Measurements from ENCODE around the gene NFE2L1. TPM values are rescaled to one million over a fixed set of nuclear protein-coding genes. Genes with fewer than 3 reads are reported as not detected.
A peak's percentile ranks its signal among the peaks of the same experiment; 100 is the strongest.
"Not testable (repeated sequence)": the region's sequence is repeated elsewhere in the genome, so short reads cannot be mapped to it uniquely, and the experiment has no call there.

Gene NFE2L1
- total RNA-seq, 2 experiments from 2014 or later, result 69.4 to 70.2 TPM

DNA sequence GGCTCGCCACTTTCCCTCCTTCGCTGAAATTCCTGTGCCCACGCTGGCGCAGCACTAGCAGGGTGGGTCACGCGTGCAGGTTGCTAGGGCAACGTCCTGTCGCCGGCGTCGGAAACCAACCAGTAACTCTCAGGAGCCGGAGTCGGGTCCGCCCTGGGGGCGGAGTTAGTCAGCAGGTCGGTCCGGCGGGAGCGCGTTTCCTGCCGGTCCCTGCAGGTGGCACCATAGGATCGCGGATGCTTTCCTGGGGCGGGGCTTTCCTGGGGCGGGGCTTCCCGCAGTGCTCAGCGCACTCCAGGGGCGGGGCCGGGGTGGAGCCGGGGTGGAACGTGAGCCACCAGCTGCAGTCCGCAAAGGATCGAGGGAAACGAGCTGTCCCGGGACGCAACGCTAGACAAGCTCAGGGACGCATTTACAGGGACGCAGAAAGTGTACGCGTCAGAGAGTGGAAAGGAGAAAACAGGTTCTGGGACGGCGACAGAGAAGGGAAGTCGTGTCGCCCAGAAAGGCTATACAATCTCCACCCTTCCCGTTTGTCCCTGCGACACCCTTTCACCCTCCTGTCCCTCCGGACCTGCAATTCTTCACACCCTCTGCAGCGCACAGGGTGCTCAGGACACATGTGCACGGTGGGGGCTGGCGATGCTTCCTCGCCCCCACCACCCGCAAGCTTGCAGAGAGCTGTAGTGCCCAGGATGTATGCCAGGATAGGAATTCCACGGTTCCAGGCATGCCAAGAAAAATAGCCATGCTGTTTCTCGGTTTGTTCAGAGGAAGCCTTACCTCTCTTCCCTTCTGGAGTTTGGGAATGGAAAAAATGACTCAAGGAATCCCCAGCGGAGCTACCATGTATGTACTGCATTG, 22.9 kb upstream of the NFE2L1 start:
- DNase-seq, result peak; percentile 98
- peaks cover 38% of the 10 kb centered on the region for H3K4me1 Mint-ChIP-seq
- no peaks in the 10 kb centered on the region for H3K9me3 Mint-ChIP-seq
- H3K27me3 Mint-ChIP-seq, result peaks cover 20% of the 10 kb centered on the region
- peaks cover 2% of the 10 kb centered on the region for H3K36me3 Mint-ChIP-seq (ENCODE audit: low read depth)
- peak overlapping the region; percentile 86 for H3K4me3 Mint-ChIP-seq
- ChIA-PET CTCF (interaction anchor here (0.5 to 4.2 kb wide), 34 partner anchors 10 to 1024 kb away, joined by 3 to 94 read pairs (median 5); partner anchors contain the start of genes CDK5RAP3, COPZ2, NFE2L1 and SNX11), POLR2A (interaction anchor here (0.7 to 2.9 kb wide), 8 partner anchors 11 to 98 kb away, joined by 3 to 45 read pairs (median 3); partner anchors contain the start of genes CBX1 and NFE2L1)
- peak overlapping the region; percentile 91 for H3K27ac Mint-ChIP-seq

DNA sequence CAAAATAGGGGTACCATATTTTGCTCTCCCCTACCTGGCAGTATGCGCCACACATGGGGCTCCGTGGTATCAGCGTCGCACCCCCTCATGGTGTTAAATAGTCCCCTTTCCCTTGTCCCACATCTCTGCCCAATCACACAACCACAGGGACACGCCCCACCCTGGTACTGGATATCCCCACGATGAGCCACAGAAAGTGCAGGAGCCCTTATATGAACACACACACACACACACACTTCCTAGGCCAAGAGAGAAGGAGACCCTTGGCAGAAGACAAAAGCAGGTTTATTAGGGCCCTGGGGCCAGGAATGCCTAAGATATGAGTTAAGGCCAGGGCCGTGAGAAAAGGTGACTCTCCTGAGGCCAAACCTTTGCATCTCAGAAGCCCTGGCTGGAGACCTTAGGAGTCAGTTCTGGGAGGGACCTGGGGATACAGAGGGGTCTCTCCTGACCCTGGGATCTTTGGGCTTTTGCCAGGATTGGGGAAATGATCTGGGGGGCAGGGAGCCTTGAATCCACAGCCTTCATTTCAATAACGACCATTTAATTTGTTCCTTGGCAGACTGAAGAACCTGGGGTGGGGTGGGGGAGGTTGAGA, 22.2 kb upstream of the NFE2L1 start:
- Mint-ChIP-seq H3K27ac (no peak overlapping the region), H3K4me3 (peak overlapping the region; percentile 86), H3K4me1 (peaks cover 38% of the 10 kb centered on the region), H3K9me3 (no peaks in the 10 kb centered on the region), H3K36me3 (ENCODE audit: low read depth) (peaks cover 2% of the 10 kb centered on the region), H3K27me3 (peaks cover 22% of the 10 kb centered on the region)
- POLR2A ChIA-PET, result interaction anchor here (0.7 to 2.9 kb wide), 9 partner anchors 10 to 107 kb away, joined by 3 to 45 read pairs (median 3); partner anchors contain the start of genes CBX1 and NFE2L1
- no peak for DNase-seq
- CTCF ChIA-PET, result interaction anchor here (0.6 to 4.2 kb wide), 38 partner anchors 10 to 1025 kb away, joined by 3 to 94 read pairs (median 5); partner anchors contain the start of genes CDK5RAP3, COPZ2, NFE2L1 and PNPO

DNA sequence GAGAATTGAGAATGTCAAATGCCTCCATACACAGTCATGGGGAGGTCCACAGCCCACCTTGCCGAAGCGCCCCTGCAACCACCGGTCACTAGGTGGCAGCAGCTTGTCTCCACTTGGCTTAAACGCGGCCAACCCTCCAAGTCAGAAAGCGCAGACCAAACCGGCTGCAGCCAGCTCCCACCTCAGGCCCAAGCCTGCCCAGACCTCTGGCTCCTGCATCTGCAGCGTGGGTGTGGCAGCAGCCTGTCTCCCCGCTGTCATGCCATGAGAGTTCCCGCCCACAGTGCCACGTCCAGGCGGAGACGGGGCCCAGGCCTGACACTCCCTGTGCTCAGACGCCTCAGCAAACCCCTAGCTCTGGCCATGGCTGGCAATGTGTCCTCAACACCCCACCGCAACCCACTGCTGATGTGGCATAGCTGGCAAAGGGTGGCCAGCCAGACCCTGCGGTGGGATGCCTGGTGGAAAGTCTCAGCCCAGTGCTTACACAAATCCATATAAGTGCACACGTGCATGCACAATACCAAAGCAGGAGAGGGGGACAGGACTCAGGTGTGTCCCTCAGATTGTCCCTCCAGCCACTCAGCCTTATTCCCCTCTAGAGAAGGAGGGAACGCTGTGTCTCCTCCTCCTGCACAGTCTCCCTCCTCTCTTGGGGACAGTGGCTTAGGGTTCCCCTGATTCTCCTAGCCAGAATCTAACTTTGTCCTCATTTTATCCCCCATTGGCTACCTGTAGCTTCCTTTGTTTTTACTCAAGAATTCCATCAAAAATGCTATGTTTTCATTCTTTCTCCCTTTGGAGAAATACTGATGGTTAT, 21.4 kb upstream of the NFE2L1 start:
- Mint-ChIP-seq H3K4me1 (peaks cover 37% of the 10 kb centered on the region), H3K27me3 (peaks cover 21% of the 10 kb centered on the region), H3K36me3 (ENCODE audit: low read depth) (peaks cover 2% of the 10 kb centered on the region), H3K27ac (no peak overlapping the region), H3K9me3 (no peaks in the 10 kb centered on the region), H3K4me3 (no peak overlapping the region)
- DNase-seq, result peak; percentile 78
- POLR2A ChIA-PET, result interaction anchor here (1.0 to 2.9 kb wide), 7 partner anchors 10 to 107 kb away, joined by 3 to 45 read pairs (median 3); partner anchors contain the start of genes CBX1 and NFE2L1
- CTCF ChIA-PET, result interaction anchor here (0.7 to 4.2 kb wide), 27 partner anchors 10 to 592 kb away, joined by 3 to 94 read pairs (median 5); partner anchors contain the start of genes CDK5RAP3, COPZ2, HOXB5 and NFE2L1

DNA sequence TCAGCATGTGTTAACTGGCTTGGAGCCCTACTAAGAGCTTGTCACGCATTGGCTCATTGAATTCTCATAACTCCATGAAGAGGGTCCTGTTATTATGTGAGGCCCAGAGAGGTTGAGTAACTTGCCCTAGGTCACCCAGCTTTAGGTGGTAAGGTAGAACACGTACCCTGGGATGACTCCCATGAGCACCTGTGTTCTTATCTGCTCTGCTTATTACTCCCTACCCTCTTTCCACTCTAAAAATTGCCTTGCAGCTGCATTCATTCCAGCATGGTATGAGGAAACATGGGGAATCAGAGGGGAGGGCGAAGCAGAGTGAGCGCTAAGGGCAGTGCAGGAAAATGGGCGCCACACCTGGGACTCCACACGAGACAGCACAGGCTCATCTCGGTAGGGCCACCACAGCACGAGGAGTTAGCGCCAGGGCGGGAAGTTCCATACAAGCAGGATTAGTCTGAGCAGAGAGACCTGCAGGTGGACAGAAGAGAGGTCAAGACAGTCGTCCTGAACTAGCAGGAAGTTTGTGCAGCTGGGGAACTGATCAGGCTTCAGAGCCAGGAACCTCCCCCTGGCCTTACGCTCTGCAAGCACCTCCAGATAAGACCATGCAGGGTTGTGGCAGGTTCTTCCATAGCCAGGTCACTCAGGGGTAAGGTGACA, 20.7 kb upstream of the NFE2L1 start:
- Mint-ChIP-seq H3K9me3 (no peaks in the 10 kb centered on the region), H3K27ac (no peak overlapping the region), H3K4me1 (peaks cover 32% of the 10 kb centered on the region), H3K36me3 (ENCODE audit: low read depth) (no peaks in the 10 kb centered on the region), H3K4me3 (no peak overlapping the region), H3K27me3 (peaks cover 21% of the 10 kb centered on the region)
- no peak for DNase-seq
- CTCF ChIA-PET, result interaction anchor here (0.7 to 4.2 kb wide), 22 partner anchors 9 to 591 kb away, joined by 3 to 94 read pairs (median 6); partner anchors contain the start of genes COPZ2, HOXB5 and NFE2L1
- POLR2A ChIA-PET, result interaction anchor here (1.0 to 2.9 kb wide), 3 partner anchors 20 to 106 kb away, joined by 3 to 45 read pairs (median 5); partner anchors contain the start of gene NFE2L1

DNA sequence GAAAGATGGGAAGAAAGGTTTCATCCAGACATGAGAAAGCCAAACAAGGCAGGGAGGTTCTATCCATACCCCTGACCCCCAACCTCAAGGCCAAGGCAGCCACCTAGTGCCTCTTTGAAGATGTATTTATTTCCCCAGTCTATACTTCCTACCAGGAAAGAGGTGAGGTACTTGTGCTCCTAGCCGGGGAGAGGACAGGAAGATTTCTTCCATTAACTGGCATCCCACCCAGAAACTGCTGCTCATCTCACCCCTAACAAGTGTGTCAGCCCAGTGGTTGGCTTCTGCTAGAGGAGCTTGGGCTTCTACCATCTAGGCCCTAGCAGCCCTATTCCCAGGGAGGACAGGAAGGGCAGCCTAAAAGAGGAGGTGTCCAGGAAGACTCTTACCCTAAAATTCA, 19.4 kb upstream of the NFE2L1 start:
- H3K4me1 Mint-ChIP-seq, result peaks cover 25% of the 10 kb centered on the region
- peaks cover 31% of the 10 kb centered on the region for H3K27me3 Mint-ChIP-seq
- no peak overlapping the region for H3K4me3 Mint-ChIP-seq
- no peaks in the 10 kb centered on the region for H3K36me3 Mint-ChIP-seq (ENCODE audit: low read depth)
- DNase-seq, result no peak
- ChIA-PET POLR2A (interaction anchor here (0.7 kb wide), 1 partner anchor 19 kb away, joined by 3 read pairs; the partner anchor contains the start of gene NFE2L1), CTCF (interaction anchor here (1.1 to 4.2 kb wide), 4 partner anchors 8 to 80 kb away, joined by 3 to 46 read pairs (median 10); partner anchors contain the start of gene COPZ2)
- no peak overlapping the region for H3K27ac Mint-ChIP-seq
- no peaks in the 10 kb centered on the region for H3K9me3 Mint-ChIP-seq

DNA sequence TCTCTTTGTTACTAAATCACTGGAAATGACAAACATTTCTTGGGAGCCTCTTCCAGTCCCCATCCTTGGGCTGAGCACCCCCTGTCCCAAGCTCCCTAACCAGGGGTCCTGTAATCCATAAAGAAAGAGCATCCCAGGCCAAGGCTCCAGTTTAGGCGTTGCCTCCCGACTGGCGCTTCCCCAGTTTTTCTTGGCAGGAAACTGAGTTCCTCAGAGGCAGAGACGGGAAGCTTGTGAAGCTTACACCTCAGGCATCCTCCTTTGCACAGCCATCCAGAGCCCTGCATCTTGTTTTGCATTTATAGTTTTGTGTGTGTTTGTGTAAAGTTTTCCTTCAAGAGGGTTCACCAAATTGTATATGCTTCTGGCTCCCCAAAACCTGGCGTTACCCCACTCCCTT, 17.6 kb upstream of the NFE2L1 start:
- Mint-ChIP-seq H3K4me3 (no peak overlapping the region), H3K27ac (no peak overlapping the region), H3K4me1 (peaks cover 13% of the 10 kb centered on the region), H3K9me3 (no peaks in the 10 kb centered on the region), H3K36me3 (ENCODE audit: low read depth) (no peaks in the 10 kb centered on the region), H3K27me3 (peaks cover 34% of the 10 kb centered on the region)
- POLR2A ChIA-PET, result interaction anchor here (2.0 kb wide), 1 partner anchor 17 kb away, joined by 5 read pairs; no protein-coding TSS in a partner anchor
- CTCF ChIA-PET, result interaction anchor here (0.8 to 2.9 kb wide), 6 partner anchors 16 to 606 kb away, joined by 3 to 13 read pairs (median 4); no protein-coding TSS in a partner anchor
- DNase-seq, result no peak

DNA sequence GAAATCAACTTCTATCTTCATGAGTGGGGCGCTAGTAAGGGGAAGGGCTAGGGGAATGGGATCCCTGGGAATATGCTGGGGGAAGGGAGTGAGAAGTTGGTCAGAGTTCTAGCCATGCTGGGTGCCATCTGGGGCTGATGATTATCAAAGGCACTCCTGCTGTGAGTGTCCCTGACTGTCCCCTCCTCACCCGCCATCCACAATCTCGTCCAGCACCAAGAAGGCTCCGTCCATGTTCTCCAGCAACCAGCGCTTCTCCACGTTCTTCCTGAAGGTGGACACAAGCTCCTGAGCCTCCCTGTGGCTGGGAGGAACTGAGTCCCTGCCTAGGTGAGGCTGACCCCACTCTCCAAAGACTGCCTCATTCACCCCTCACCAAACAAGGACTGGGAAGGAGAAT, 16.2 kb upstream of the NFE2L1 start:
- DNase-seq, result no peak
- H3K9me3 Mint-ChIP-seq, result no peaks in the 10 kb centered on the region
- ChIA-PET CTCF (interaction anchor here (0.7 to 1.5 kb wide), 5 partner anchors 15 to 76 kb away, joined by 3 to 5 read pairs (median 3); partner anchors contain the start of gene CDK5RAP3), POLR2A (no interaction called here)
- no peak overlapping the region for H3K4me3 Mint-ChIP-seq
- no peak overlapping the region for H3K27ac Mint-ChIP-seq
- peaks cover 3% of the 10 kb centered on the region for H3K4me1 Mint-ChIP-seq
- H3K36me3 Mint-ChIP-seq (ENCODE audit: low read depth), result no peaks in the 10 kb centered on the region
- peaks cover 41% of the 10 kb centered on the region for H3K27me3 Mint-ChIP-seq

DNA sequence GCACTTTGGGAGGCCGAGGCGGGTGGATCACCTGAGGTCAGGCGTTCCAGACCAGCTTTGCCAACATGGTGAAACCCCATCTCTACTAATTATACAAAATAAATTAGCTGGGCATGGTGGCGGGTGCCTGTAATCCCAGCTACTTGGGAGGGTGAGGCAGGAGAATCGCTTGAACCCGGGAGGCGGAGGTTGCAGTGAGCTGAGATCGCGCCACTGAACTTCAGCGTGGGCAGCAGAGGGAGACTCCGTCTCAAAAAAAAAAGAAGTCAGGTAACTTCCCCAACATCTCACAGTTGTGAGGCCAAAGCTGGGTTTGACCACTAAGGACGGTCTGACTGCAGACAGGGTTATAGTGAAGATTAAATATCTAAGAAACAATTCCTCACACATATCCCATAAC, 13.4 kb upstream of the NFE2L1 start:
- peaks cover 54% of the 10 kb centered on the region for H3K27me3 Mint-ChIP-seq
- DNase-seq; H3K27ac Mint-ChIP-seq; H3K36me3 Mint-ChIP-seq (ENCODE audit: low read depth); H3K9me3 Mint-ChIP-seq; H3K4me3 Mint-ChIP-seq: not testable (repeated sequence)
- H3K4me1 Mint-ChIP-seq, result peaks cover 12% of the 10 kb centered on the region
- CTCF ChIA-PET, result interaction anchor here (1.4 to 5.9 kb wide), 5 partner anchors 8 to 39 kb away, joined by 3 to 46 read pairs (median 11); partner anchors contain the start of gene NFE2L1
- POLR2A ChIA-PET, result interaction anchor here (0.9 to 5.0 kb wide), 2 partner anchors 13 to 38 kb away, joined by 3 to 57 read pairs; partner anchors contain the start of gene NFE2L1

DNA sequence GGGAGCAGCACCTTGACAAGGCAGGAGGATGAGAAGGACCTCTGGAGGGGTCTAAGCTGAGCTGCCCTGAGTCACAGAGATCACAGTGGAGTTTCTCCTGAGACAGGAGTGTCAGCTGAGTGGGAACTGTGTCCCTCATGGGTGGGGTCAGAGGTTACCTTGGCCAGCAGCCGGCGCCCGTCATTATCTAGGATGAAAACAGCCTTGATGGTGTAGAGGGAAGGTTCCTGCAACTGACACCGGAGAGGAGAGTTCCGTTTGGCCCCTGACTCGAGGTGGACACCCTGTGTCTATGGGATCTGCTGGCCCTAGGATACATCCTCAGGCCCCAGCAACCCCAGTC, 11.5 kb upstream of the NFE2L1 start:
- Mint-ChIP-seq H3K27ac (no peak overlapping the region), H3K9me3 (no peaks in the 10 kb centered on the region), H3K27me3 (peaks cover 42% of the 10 kb centered on the region), H3K4me3 (peak overlapping the region; percentile 79), H3K36me3 (ENCODE audit: low read depth) (no peaks in the 10 kb centered on the region), H3K4me1 (peaks cover 12% of the 10 kb centered on the region)
- POLR2A ChIA-PET, result interaction anchor here (0.9 to 5.0 kb wide), 3 partner anchors 11 to 16 kb away, joined by 3 to 57 read pairs (median 4); partner anchors contain the start of gene NFE2L1
- no peak for DNase-seq
- CTCF ChIA-PET, result interaction anchor here (0.6 to 5.9 kb wide), 15 partner anchors 10 to 486 kb away, joined by 3 to 46 read pairs (median 6); partner anchors contain the start of genes CBX1 and NFE2L1

DNA sequence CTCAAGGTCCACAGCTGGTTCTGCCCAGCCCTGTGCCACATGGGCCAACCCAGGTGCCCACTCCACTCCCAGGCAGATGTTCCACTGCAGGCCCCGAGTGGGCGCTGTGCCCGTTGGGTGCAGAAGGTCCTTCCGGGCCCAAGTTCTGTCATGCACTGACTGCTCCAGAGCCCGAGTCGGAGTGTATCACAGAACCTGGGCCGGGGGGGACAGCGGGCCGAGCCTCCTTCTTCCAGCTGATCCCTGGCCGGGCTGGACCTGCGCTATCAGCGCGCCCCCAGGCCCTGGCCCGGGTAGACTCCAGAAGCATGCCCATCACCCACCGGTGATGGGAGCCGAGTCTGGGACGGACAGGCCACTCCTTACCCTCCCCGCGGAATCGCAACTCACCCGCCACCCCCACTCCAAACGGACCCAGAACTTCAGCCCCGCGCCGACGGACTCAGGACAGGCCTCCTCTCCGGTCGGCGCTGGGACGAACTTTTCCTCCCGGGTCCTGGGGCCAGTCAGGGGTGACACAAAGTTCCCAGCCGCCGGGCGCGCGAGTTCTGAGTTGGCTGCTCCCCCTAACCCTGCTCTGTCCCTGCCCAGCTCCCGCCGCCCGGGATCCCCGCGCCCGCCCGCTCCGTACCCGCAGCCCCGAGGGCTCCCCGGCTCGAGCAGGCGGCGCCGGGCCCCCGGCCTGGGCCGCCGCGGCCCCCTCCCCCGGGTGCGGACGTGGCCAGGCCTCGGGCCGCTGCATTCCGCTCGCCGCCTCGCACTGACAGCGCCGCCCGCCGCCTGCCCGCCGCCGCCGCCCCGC, 10.9 kb upstream of the NFE2L1 start, which contains the start of gene COPZ2:
Gene COPZ2 (minus strand): TSS at position 762 of the 802 bp plus-strand sequence. CDS start 20 bp downstream, at position 742.
- peaks cover 12% of the 10 kb centered on the region for H3K4me1 Mint-ChIP-seq
- POLR2A ChIA-PET, result interaction anchor here (0.9 to 5.0 kb wide), 3 partner anchors 11 to 15 kb away, joined by 3 to 57 read pairs (median 4); partner anchors contain the start of gene NFE2L1

More for the DNA sequence above, 10.9 kb upstream of the NFE2L1 start, which contains the start of gene COPZ2:
- DNase-seq, result peak; percentile 75
- no peaks in the 10 kb centered on the region for H3K36me3 Mint-ChIP-seq (ENCODE audit: low read depth)
- peak within 1 kb of the TSS; percentile 30 for H3K27ac Mint-ChIP-seq
- no peaks in the 10 kb centered on the region for H3K9me3 Mint-ChIP-seq
- peak within 1 kb of the TSS; percentile 79 for H3K4me3 Mint-ChIP-seq
- peaks cover 40% of the 10 kb centered on the region for H3K27me3 Mint-ChIP-seq
- CTCF ChIA-PET, result interaction anchor here (0.6 to 5.9 kb wide), 13 partner anchors 10 to 485 kb away, joined by 3 to 46 read pairs (median 4); partner anchors contain the start of genes CBX1 and NFE2L1
